GM12878 (cell line): ENCODE data around the gene MYB. TPM values are rescaled to one million over a fixed set of nuclear protein-coding genes. Genes with fewer than 3 reads are reported as not detected.

Source experiments
- ATAC-seq: fragments of 200-7000 bp; cut with Tn5 transposase; 3 replicates; pipeline ENCODE4 v1.9.1; 2020; ENCODE audit warnings: mild to moderate bottlenecking, moderate library complexity
- BruUV-seq: library from RNA; stranded (reverse); fragments of 400-500 nt; replicated peaks from 2 replicates; lab custom pipeline; 2021; lab: Mats Ljungman, UMichigan
- CTCF ChIA-PET: fragments of 300-600 bp; sonication (Branson Sonifier 250); formaldehyde crosslinking; extraction: SDS; loops from one replicate; lab custom pipeline; 2021; ENCODE audit warnings: inconsistent platforms; lab: Yijun Ruan, JAX
- POLR2A ChIA-PET: fragments of 350-600 bp; formaldehyde crosslinking; extraction: SDS; loops from one replicate; lab custom pipeline; 2021; ENCODE audit warnings: inconsistent platforms; lab: Charles Lee
- RAD21 ChIA-PET: fragments of 300-600 bp; sonication (Branson Sonifier 250); formaldehyde crosslinking; loops from one replicate; lab custom pipeline; 2023; ENCODE audit warnings: antibody characterized with exemption; ENCODE audit not compliant: unreplicated experiment; lab: Charles Lee
- SMC1A ChIA-PET: fragments of 300-600 bp; sonication (Branson Sonifier 250); formaldehyde crosslinking; loops from one replicate; lab custom pipeline; 2023; ENCODE audit not compliant: unreplicated experiment, uncharacterized antibody; lab: Charles Lee
- DNase-seq: peaks from one replicate; pipeline ENCODE4 v3.0.0-alpha.2; 2011; ENCODE audit warnings: low read depth, low spot score
- FAIRE-seq: peaks from 3 replicates; lab custom pipeline; 2011; peaks lifted over from hg19 to GRCh38; lab: Jason Lieb, UNC
- H2AFZ ChIP-seq: 2 replicates; pipeline ENCODE4 v1.6.0; 2011; ENCODE audit warnings: low read depth, low read length, control low read depth; ENCODE audit not compliant: control insufficient read depth
- H3K27ac ChIP-seq: 2 replicates; pipeline ENCODE4 v1.5.1; 2011; ENCODE audit warnings: control low read depth; ENCODE audit not compliant: control insufficient read depth, insufficient read depth
- H3K27me3 ChIP-seq, 2 experiments: replicated peaks in 1 of 2; 2 replicates each; pipeline versions ENCODE4 v1.6.0 to v1.6.1; 2011; ENCODE audit warnings: low read length in 1 of 2; ENCODE audit not compliant: control insufficient read depth in 2 of 2, insufficient read depth in 2 of 2
- H3K36me3 ChIP-seq, 2 experiments: 2 replicates each; pipeline ENCODE4 v1.5.1; 2011; ENCODE audit warnings: low read length in 1 of 2; ENCODE audit not compliant: control insufficient read depth in 2 of 2, insufficient read depth in 2 of 2
- H3K4me1 ChIP-seq: 2 replicates; pipeline ENCODE4 v1.6.1; 2011; ENCODE audit warnings: mild to moderate bottlenecking, low read length, moderate library complexity, mixed read lengths; ENCODE audit not compliant: control insufficient read depth, insufficient read depth
- H3K4me2 ChIP-seq: 2 replicates; pipeline ENCODE4 v1.6.0; 2011; ENCODE audit warnings: control low read depth; ENCODE audit not compliant: control insufficient read depth, insufficient read depth
- H3K4me3 ChIP-seq: fragments of 200-600 bp; sonication (generic); 2 replicates; pipeline ENCODE4 v1.5.1; 2016
- H3K79me2 ChIP-seq: 2 replicates; pipeline ENCODE4 v1.6.0; 2011; ENCODE audit warnings: low read length; ENCODE audit not compliant: control insufficient read depth, insufficient read depth
- H3K9ac ChIP-seq: 2 replicates; pipeline ENCODE4 v1.8.0; 2011; ENCODE audit warnings: low read length, control low read depth, mixed read lengths; ENCODE audit not compliant: control insufficient read depth, insufficient read depth
- H3K9me3 ChIP-seq: replicated peaks from 3 replicates; pipeline ENCODE4 v1.5.1; 2011; ENCODE audit warnings: mild to moderate bottlenecking, low read length; ENCODE audit not compliant: control insufficient read depth, insufficient read depth
- H4K20me1 ChIP-seq: 2 replicates; pipeline ENCODE4 v1.6.0; 2011; ENCODE audit not compliant: control insufficient read depth, insufficient read depth
- CBFB ChIP-seq: IDR thresholded peaks from 2 replicates; pipeline ENCODE4 v1.6.1; 2016; ENCODE audit warnings: antibody characterized with exemption, low read depth
- CBX5 ChIP-seq: sonication (generic); IDR thresholded peaks from 2 replicates; pipeline ENCODE4 v1.6.1; 2016; ENCODE audit warnings: low read depth, moderate library complexity, mild to moderate bottlenecking, inconsistent platforms
- EZH2 ChIP-seq: IDR thresholded peaks from 2 replicates; pipeline ENCODE4 v1.6.1; 2012; ENCODE audit warnings: low read depth, mild to moderate bottlenecking, control low read depth, inconsistent platforms, low read length, borderline replicate concordance; ENCODE audit not compliant: control insufficient read depth
- MTA3 ChIP-seq: IDR thresholded peaks from 2 replicates; pipeline ENCODE4 v1.6.1; 2012; ENCODE audit warnings: low read length, inconsistent platforms, borderline replicate concordance
- PAX5 ChIP-seq: IDR thresholded peaks from 2 replicates; pipeline ENCODE4 v1.6.1; 2011; ENCODE audit warnings: low read depth, low read length, borderline replicate concordance
- RAD21 ChIP-seq: IDR thresholded peaks from 2 replicates; pipeline ENCODE4 v1.6.1; 2011; ENCODE audit warnings: mild to moderate bottlenecking, low read depth, low read length, moderate library complexity; ENCODE audit not compliant: insufficient read depth
- SRF ChIP-seq, 2 experiments: IDR thresholded peaks; 2 replicates each; pipeline ENCODE4 v1.6.1; 2011; ENCODE audit warnings: low read depth in 2 of 2, low read length in 2 of 2, mild to moderate bottlenecking in 1 of 2, moderate library complexity in 1 of 2
- WGBS: methylation state at CpG from one replicate; pipeline ENCODE4 v1.1.6; 2016; ENCODE audit warnings: low lambda C conversion rate; ENCODE audit not compliant: insufficient replicate concordance, insufficient coverage; ENCODE audit errors: missing lambda C conversion rate; 5-methylcytosine and 5-hydroxymethylcytosine counted together
- in situ Hi-C: fragments of 300-500 bp; cut with MboI; formaldehyde crosslinking; loops from 9 replicates; pipeline ENCODE4 v1.14.3; 2018; ENCODE audit warnings: mixed read lengths
- intact Hi-C: fragments of 100-400 bp; cut with micrococcal nuclease; formaldehyde crosslinking; loops from one replicate; pipeline ENCODE4 v1.14.2; 2022; ENCODE audit not compliant: unreplicated experiment
- polyA plus RNA-seq, 11 experiments: library from polyadenylated mRNA; depleted of rRNA in 4 of 11; unstranded in 6 of 11; stranded (reverse) in 5 of 11; fragments of >200 nt; fragmentation: Nextera tagmentation in 4 of 11; fragmentation: Illumina TruSeq in 1 of 11; extraction: Ambion mirVana in 4 of 11; extraction: Trizol in 1 of 11; gene quantifications; 1 replicate in 1 of 11; 2 replicates in 10 of 11; pipeline versions ENCODE4 v1.2.1 to v1.2.3, GENCODE V29; 2011 to 2016; ENCODE audit warnings: inconsistent platforms in 2 of 11, missing spikeins in 2 of 11, low read depth in 1 of 11
- total RNA-seq, 4 experiments: library from RNA; depleted of rRNA in 3 of 4; stranded (reverse); fragments of >200 nt in 3 of 4; fragmentation: Illumina TruSeq in 1 of 4; extraction: Trizol in 1 of 4; gene quantifications; 2 replicates each; pipeline versions ENCODE4 v1.2.1 to v1.2.3, GENCODE V29; 2013 to 2021
- TF ChIP-seq, protein P1 (sequence below): fragments of 450-650 bp; conservative IDR thresholded peaks from 2 replicates; pipeline ENCODE4 v1.6.1; 2017; ENCODE audit warnings: mild to moderate bottlenecking, moderate library complexity
- TF ChIP-seq, protein P2 (sequence below): fragments of 450-650 bp; IDR thresholded peaks from 2 replicates; pipeline ENCODE4 v1.6.1; 2017; ENCODE audit warnings: mild to moderate bottlenecking
- TF ChIP-seq, protein P3 (sequence below): fragments of 450-650 bp; formaldehyde crosslinking; IDR thresholded peaks from 2 replicates; pipeline ENCODE4 v1.5.0; 2022; ENCODE audit warnings: mild to moderate bottlenecking, missing genetic modification characterization
- TF ChIP-seq, protein P4 (sequence below): IDR thresholded peaks from 2 replicates; pipeline ENCODE4 v1.6.1; 2012; ENCODE audit warnings: low read depth, low read length, improper control_type of control experiment
- TF ChIP-seq, protein P5 (sequence below): fragments of 450-650 bp; IDR thresholded peaks from 2 replicates; pipeline ENCODE4 v1.6.1; 2017; ENCODE audit warnings: mild to moderate bottlenecking, low read depth, inconsistent platforms; ENCODE audit not compliant: poor library complexity, severe bottlenecking

Gene MYB
- total and polyA plus RNA-seq, 10 of the 15 experiments (the other 5 are each of a cell fraction or from before 2014, with no cell fraction given), result 7.0 to 29.8 (median 21.5) TPM

- ChIA-PET POLR2A (interaction anchor here (1.5 to 2.5 kb wide), 2 partner anchors 10 to 13 kb away, joined by 5 to 14 read pairs; no protein-coding TSS in a partner anchor), SMC1A (interaction anchor here (1.1 to 3.9 kb wide), 5 partner anchors 11 to 80 kb away, joined by 3 to 36 read pairs (median 7); no protein-coding TSS in a partner anchor), RAD21 (interaction anchor here (0.6 to 3.1 kb wide), 3 partner anchors 17 to 167 kb away, joined by 3 to 12 read pairs (median 3); no protein-coding TSS in a partner anchor), CTCF (interaction anchor here (1.5 to 3.2 kb wide), 4 partner anchors 10 to 25 kb away, joined by 6 to 19 read pairs (median 10); no protein-coding TSS in a partner anchor)
- BruUV-seq, result no TSS peak
- H3K4me1 ChIP-seq, result peaks cover 27% of the 10 kb centered on the region
- H3K36me3 ChIP-seq, result no peaks in the 10 kb centered on the region
- no peak for FAIRE-seq
- H3K79me2 ChIP-seq, result no peaks in the 10 kb centered on the region
- no peak overlapping the region for H3K4me2 ChIP-seq
- intact Hi-C loops (no loop called here), in situ Hi-C loops (no loop called here)
- no peak for ATAC-seq
- H2AFZ ChIP-seq, result no peak overlapping the region
- no peak for DNase-seq
- no peaks in the 10 kb centered on the region for H3K27me3 ChIP-seq
- 95% methylated on average over 3 of the region's 3 CpGs for WGBS
- H3K9me3 ChIP-seq, result no peaks in the 10 kb centered on the region
- no peak overlapping the region for H3K4me3 ChIP-seq
- H3K27ac ChIP-seq, result no peak overlapping the region
- no peak overlapping the region for H3K9ac ChIP-seq
- H4K20me1 ChIP-seq, result no peaks in the 10 kb centered on the region
- TF ChIP-seq SRF (IDR thresholded peaks at IDR 0.05; ENCODE audit: low read depth in 2 of 2, low read length in 2 of 2) (no peak), RAD21 (no peak), MTA3 (no peak), CBX5 (no peak), EZH2 (no peak), CBFB (no peak), PAX5 (no peak)
- TF ChIP-seq, protein P1, sequence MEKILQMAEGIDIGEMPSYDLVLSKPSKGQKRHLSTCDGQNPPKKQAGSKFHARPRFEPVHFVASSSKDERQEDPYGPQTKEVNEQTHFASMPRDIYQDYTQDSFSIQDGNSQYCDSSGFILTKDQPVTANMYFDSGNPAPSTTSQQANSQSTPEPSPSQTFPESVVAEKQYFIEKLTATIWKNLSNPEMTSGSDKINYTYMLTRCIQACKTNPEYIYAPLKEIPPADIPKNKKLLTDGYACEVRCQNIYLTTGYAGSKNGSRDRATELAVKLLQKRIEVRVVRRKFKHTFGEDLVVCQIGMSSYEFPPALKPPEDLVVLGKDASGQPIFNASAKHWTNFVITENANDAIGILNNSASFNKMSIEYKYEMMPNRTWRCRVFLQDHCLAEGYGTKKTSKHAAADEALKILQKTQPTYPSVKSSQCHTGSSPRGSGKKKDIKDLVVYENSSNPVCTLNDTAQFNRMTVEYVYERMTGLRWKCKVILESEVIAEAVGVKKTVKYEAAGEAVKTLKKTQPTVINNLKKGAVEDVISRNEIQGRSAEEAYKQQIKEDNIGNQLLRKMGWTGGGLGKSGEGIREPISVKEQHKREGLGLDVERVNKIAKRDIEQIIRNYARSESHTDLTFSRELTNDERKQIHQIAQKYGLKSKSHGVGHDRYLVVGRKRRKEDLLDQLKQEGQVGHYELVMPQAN, result no peak
- TF ChIP-seq, protein P2, sequence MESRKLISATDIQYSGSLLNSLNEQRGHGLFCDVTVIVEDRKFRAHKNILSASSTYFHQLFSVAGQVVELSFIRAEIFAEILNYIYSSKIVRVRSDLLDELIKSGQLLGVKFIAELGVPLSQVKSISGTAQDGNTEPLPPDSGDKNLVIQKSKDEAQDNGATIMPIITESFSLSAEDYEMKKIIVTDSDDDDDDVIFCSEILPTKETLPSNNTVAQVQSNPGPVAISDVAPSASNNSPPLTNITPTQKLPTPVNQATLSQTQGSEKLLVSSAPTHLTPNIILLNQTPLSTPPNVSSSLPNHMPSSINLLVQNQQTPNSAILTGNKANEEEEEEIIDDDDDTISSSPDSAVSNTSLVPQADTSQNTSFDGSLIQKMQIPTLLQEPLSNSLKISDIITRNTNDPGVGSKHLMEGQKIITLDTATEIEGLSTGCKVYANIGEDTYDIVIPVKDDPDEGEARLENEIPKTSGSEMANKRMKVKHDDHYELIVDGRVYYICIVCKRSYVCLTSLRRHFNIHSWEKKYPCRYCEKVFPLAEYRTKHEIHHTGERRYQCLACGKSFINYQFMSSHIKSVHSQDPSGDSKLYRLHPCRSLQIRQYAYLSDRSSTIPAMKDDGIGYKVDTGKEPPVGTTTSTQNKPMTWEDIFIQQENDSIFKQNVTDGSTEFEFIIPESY, result no peak
- TF ChIP-seq, protein P3, sequence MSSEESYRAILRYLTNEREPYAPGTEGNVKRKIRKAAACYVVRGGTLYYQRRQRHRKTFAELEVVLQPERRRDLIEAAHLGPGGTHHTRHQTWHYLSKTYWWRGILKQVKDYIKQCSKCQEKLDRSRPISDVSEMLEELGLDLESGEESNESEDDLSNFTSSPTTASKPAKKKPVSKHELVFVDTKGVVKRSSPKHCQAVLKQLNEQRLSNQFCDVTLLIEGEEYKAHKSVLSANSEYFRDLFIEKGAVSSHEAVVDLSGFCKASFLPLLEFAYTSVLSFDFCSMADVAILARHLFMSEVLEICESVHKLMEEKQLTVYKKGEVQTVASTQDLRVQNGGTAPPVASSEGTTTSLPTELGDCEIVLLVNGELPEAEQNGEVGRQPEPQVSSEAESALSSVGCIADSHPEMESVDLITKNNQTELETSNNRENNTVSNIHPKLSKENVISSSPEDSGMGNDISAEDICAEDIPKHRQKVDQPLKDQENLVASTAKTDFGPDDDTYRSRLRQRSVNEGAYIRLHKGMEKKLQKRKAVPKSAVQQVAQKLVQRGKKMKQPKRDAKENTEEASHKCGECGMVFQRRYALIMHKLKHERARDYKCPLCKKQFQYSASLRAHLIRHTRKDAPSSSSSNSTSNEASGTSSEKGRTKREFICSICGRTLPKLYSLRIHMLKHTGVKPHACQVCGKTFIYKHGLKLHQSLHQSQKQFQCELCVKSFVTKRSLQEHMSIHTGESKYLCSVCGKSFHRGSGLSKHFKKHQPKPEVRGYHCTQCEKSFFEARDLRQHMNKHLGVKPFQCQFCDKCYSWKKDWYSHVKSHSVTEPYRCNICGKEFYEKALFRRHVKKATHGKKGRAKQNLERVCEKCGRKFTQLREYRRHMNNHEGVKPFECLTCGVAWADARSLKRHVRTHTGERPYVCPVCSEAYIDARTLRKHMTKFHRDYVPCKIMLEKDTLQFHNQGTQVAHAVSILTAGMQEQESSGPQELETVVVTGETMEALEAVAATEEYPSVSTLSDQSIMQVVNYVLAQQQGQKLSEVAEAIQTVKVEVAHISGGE (CRISPR knock-in tag), result no peak
- TF ChIP-seq, protein P4, sequence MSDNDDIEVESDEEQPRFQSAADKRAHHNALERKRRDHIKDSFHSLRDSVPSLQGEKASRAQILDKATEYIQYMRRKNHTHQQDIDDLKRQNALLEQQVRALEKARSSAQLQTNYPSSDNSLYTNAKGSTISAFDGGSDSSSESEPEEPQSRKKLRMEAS, result no peak
- TF ChIP-seq, protein P5, sequence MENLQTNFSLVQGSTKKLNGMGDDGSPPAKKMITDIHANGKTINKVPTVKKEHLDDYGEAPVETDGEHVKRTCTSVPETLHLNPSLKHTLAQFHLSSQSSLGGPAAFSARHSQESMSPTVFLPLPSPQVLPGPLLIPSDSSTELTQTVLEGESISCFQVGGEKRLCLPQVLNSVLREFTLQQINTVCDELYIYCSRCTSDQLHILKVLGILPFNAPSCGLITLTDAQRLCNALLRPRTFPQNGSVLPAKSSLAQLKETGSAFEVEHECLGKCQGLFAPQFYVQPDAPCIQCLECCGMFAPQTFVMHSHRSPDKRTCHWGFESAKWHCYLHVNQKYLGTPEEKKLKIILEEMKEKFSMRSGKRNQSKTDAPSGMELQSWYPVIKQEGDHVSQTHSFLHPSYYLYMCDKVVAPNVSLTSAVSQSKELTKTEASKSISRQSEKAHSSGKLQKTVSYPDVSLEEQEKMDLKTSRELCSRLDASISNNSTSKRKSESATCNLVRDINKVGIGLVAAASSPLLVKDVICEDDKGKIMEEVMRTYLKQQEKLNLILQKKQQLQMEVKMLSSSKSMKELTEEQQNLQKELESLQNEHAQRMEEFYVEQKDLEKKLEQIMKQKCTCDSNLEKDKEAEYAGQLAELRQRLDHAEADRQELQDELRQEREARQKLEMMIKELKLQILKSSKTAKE, result no peak
These were observed 14.6 kb upstream of the MYB start for GRCh38 chr6:135166515-135166914.
